Measurements from ENCODE around the gene FXYD3. TPM values are rescaled to one million over a fixed set of nuclear protein-coding genes. Genes with fewer than 3 reads are reported as not detected.
A peak's percentile ranks its signal among the peaks of the same experiment; 100 is the strongest.

Gene FXYD3
- total and polyA plus RNA-seq, 2 donors: 62.3 to 170 TPM

DNA sequence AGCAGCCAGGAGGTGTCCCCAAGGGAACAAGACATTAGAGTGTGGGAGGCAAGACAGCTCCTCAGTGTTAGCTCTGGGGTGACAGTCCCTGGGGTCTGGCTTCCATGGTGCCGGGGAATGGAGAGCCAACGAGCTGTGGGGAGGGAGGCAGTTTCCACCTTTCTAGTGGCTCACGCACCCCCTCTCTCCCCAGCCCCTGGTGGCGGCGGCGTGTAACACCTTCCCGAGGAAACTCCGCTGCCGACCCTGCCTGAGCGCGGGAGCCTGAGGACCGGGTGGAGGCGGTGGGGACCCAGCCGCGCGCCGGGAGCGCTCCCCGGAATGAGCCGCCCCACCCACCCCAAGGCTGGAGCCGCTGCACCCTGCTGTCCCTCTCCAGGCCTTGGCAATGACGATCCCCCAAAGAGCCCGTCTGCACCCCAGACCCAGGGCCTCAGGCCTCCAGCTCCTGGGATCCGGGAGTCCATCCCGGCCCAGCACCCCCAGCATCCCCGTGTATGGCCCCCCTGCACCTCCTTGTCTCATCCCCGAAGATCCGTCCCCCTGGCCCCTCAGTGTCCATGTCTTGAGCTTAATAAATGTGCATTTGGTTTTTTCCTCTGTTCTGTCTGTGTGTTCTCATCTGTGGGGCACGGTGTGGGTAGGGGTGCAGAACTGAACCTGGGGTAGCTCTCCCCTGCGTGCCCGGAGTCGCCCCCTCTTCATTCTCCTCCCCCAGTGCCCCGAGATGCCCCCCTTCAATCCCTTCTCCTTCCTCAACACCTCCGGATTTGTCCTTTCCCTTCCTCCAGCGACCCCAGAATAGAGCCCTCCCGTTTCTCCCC lies 38.3 kb downstream of the FXYD3 start:
- peak overlapping the region; percentile 49 for H3K27ac ChIP-seq (ENCODE audit: low read depth)
- WGBS: under 1% methylated on average over 36 of the region's 36 CpGs
- H3K36me3 ChIP-seq (ENCODE audit: insufficient read depth): no peaks in the 10 kb centered on the region
- H3K4me1 ChIP-seq (ENCODE audit: insufficient read depth): no peaks in the 10 kb centered on the region
- DNase-seq (ENCODE audit: extremely low spot score): no peak
- H3K4me3 ChIP-seq (ENCODE audit: low read depth, low read length): peak overlapping the region; percentile 61

DNA sequence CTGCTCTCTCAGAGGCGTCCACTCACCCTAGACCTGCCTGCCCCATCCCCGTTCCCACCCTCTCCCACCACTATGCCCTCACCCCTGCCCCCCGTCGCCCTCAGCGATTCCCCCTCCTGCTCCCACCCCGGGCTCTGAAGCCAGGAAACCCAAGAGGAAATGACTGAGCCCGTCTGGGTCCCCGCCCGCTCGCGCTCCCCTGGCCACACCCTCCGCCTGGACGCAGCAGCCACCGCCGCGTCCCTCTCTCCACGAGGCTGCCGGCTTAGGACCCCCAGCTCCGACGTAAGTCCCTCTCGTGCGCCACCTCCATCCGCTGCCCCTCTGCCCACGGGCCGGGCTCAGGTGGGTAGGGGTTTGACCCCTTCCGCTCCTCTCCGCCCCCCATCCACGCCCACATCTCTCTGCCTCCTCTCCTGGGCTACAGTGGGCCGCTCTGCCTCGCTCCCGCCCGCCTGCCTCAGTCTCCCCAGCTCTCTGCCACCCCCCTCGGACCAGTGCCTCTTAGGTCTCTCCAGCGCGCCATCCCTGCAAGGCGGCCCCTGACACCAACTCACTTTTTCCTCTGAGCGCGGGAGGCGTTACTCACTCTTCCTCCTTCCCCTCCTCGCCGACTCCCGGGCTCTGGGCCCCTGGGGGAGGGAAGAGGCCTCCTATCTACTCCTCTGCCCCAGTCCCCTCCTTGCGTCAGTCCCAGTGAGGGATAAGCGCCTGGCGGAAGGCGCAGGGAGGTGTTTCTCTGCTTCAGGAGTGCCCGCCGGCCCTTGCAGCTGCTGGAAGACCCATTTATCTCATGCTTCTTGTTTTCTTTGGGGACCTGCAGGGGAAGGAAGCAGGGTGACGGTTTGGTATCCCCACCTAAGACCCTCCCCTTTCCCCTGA lies 39.1 kb downstream of the FXYD3 start, which contains the start of gene FXYD5:
FXYD5 (plus strand) TSS at position 211 of the 882 bp plus-strand sequence. CDS start 816 bp downstream, outside the sequence.
- no peak for DNase-seq (ENCODE audit: extremely low spot score)
- Histone ChIP-seq H3K36me3 (ENCODE audit: insufficient read depth) (no peaks in the 10 kb centered on the region), H3K27ac (ENCODE audit: low read depth) (peak within 1 kb of the TSS; percentile 74), H3K4me1 (ENCODE audit: insufficient read depth) (no peaks in the 10 kb centered on the region), H3K4me3 (ENCODE audit: low read depth, low read length) (peak within 1 kb of the TSS; percentile 61)
- WGBS: 1% methylated on average over 49 of the region's 49 CpGs

DNA sequence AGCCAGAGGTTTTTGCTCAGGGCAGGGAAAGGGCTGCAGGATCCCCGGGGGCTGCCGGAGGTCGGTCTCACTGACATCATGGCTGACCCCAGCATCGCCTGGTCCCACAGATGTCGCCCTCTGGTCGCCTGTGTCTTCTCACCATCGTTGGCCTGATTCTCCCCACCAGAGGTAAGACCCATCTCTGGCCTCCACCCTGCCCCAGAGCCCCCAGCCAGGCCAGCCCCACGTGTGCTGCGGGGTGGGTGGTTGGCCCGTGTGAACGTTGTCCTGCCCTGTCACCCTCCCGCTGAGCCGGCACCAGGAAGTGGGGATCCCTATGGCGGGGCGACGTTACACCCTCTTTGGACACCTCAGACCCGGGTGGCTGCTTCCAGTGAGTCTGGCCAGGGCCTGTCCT lies 39.8 kb downstream of the FXYD3 start:
- Histone ChIP-seq H3K4me1 (ENCODE audit: insufficient read depth) (no peaks in the 10 kb centered on the region), H3K27ac (ENCODE audit: low read depth) (no peak overlapping the region), H3K4me3 (ENCODE audit: low read depth, low read length) (peak overlapping the region; percentile 61), H3K36me3 (ENCODE audit: insufficient read depth) (no peaks in the 10 kb centered on the region)
- WGBS: 24% methylated on average over 17 of the region's 17 CpGs
- DNase-seq (ENCODE audit: extremely low spot score): no peak

DNA sequence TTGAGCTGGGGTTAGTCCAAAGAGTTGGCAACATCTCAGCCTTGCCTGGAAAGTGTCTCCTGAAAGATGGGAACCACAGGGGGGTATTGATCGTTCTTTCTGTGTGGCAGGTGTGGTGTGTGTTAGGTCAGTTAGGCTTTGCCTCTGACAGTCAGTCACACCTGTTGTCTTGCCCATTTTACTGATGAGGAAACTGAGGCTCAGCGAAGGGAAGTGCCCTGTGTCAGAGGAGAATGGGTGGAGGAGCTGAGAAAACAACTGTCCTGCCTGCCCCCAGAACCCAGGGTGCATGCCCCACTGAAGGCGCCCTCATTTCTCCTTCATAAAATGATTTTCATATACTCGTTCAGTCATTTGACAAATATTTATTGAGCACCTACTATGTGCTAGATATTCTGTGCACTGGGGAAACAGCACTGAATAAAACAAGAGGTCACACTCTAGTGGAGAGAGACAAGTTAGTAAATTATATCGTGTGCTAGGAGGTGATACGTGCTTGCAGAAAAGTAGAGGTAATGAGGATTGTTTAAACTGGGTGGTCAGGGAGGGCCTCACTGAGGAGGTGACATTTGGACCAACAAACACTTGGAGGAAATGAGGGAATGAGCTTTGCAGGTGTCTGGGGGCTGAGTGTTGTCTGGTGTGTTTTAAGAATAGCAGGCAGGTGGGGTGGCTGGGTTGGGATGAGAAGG lies 40.5 kb downstream of the FXYD3 start:
- H3K4me3 ChIP-seq (ENCODE audit: low read depth, low read length): peak overlapping the region; percentile 61
- no peaks in the 10 kb centered on the region for H3K36me3 ChIP-seq (ENCODE audit: insufficient read depth)
- WGBS: 91% methylated on average over 6 of the region's 6 CpGs
- H3K27ac ChIP-seq (ENCODE audit: low read depth): no peak overlapping the region
- DNase-seq (ENCODE audit: extremely low spot score): no peak
- no peaks in the 10 kb centered on the region for H3K4me1 ChIP-seq (ENCODE audit: insufficient read depth)

DNA sequence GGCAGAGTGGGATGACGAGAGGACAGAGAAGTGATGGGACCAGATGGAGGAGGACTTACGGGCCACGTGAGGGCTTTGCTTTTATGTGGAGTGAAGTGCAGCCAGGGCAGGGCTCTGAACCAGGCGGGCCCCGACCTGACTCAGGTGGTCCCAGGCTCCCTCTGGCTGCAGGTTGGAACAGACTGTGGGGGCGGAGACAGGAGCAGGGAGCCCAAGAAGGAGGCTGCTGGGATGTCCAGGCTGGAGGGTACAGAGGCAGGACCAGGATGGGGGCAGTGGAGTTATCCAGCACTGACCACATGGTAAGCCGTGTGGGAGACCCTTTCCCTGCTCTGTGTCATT lies 41.0 kb downstream of the FXYD3 start:
- H3K4me3 ChIP-seq (ENCODE audit: low read depth, low read length): no peak overlapping the region
- no peaks in the 10 kb centered on the region for H3K36me3 ChIP-seq (ENCODE audit: insufficient read depth)
- WGBS: 85% methylated on average over 7 of the region's 7 CpGs
- H3K4me1 ChIP-seq (ENCODE audit: insufficient read depth): no peaks in the 10 kb centered on the region
- no peak overlapping the region for H3K27ac ChIP-seq (ENCODE audit: low read depth)
- no peak for DNase-seq (ENCODE audit: extremely low spot score)

DNA sequence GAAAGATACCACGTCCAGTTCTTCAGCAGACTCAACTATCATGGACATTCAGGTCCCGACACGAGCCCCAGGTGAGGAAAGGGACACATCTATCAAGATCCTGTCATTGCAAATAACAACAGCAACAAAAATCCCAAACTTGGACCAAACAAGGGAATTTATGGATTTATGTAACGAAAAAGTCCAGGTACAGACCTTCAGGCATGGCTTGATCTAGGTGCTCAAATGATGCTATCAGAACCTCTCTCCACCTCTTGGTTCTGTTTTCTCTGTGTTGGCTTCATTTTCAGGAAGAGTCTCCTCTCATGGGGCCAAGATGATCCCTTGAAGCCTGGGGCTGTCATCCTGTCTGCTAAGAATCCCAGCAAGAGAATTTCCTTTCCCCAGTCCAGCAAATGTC lies 41.8 kb downstream of the FXYD3 start:
- Histone ChIP-seq H3K27ac (ENCODE audit: low read depth) (no peak overlapping the region), H3K4me3 (ENCODE audit: low read depth, low read length) (no peak overlapping the region), H3K4me1 (ENCODE audit: insufficient read depth) (no peaks in the 10 kb centered on the region), H3K36me3 (ENCODE audit: insufficient read depth) (no peaks in the 10 kb centered on the region)
- no peak for DNase-seq (ENCODE audit: extremely low spot score)
- WGBS: 98% methylated on average over 4 of the region's 4 CpGs

DNA sequence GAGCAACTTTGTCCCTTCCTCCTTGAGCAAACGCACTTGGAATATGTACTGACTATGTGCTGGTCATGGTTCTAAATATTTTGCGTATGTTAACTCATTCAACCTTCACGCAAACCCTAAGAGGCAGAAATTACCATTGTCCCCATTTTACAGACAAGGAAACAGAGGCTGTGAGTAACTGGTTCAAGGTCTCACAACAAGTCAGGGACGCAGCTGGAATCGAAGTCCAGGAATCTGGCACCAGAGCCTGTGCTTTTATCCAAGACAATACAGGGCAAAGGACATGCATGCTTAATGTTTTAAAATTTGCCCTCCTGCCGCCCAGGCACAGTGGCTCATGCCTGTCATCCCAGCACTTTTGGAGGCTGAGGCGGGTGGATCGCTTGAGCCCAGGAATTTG lies 44.0 kb downstream of the FXYD3 start:
- WGBS: 84% methylated on average over 8 of the region's 8 CpGs
- Histone ChIP-seq H3K27ac (ENCODE audit: low read depth) (no peak overlapping the region), H3K36me3 (ENCODE audit: insufficient read depth) (peaks cover 2% of the 10 kb centered on the region), H3K4me1 (ENCODE audit: insufficient read depth) (no peaks in the 10 kb centered on the region), H3K4me3 (ENCODE audit: low read depth, low read length) (no peak overlapping the region)
- no peak for DNase-seq (ENCODE audit: extremely low spot score)

DNA sequence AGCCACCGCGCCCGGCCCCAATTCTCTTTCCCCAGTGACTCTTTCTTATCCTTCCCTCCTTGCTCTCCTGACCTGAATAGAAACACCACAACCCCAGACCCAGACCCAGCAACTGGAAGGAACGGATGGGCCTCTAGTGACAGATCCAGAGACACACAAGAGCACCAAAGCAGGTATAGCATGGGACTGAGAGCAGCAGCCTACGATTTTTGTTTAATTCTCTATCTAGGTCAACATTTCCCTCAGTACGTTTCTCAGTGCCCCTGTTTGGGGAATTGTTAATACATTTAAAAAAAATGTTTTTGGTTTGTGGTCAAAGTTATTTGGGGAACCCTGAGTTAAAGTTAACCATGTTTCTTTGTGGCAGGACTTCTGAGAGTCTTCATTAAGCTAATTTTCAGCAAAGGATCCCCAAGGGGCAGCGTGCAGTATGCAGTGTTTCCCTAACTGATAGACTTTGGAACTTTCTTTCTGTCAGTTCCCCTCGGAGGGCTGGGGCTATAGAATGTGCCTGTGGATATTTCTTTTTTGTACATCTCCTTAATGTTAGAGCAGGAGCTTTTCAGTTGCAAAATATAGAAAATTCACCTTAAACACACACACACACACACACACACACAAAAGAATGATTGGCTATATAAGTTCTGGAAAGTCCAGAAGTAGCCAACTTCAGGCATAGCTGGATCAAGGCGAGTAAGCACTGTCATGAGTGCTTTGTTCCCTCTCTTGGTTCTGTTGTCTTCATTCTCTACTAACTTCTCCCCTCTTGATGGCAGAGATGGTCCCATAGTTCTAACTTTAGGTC lies 45.2 kb downstream of the FXYD3 start:
- Histone ChIP-seq H3K4me1 (ENCODE audit: insufficient read depth) (no peaks in the 10 kb centered on the region), H3K36me3 (ENCODE audit: insufficient read depth) (peaks cover 2% of the 10 kb centered on the region)
- 87% methylated on average over 9 of the region's 9 CpGs for WGBS

DNA sequence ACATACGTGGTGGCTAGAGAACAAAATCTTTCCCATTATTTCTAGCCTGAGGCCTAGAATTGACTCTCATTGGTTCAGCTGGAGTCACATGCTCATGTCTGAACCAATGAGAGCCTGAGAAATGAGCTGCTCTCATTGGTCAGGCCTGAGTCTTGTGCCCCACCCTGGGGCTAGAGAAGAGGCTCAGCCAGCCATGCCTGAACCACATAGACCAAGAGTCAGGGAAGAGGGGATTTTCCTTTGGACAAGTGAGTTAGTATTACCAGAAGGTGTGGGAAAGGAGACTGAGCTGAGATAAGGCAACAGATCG lies 45.8 kb downstream of the FXYD3 start:
- H3K27ac ChIP-seq (ENCODE audit: low read depth): no peak overlapping the region
- DNase-seq (ENCODE audit: extremely low spot score): no peak
- peaks cover 2% of the 10 kb centered on the region for H3K36me3 ChIP-seq (ENCODE audit: insufficient read depth)
- WGBS: 95% methylated on average over 2 of the region's 2 CpGs
- H3K4me3 ChIP-seq (ENCODE audit: low read depth, low read length): no peak overlapping the region
- no peaks in the 10 kb centered on the region for H3K4me1 ChIP-seq (ENCODE audit: insufficient read depth)

More for the DNA sequence above, 45.2 kb downstream of the FXYD3 start:
- no peak for DNase-seq (ENCODE audit: extremely low spot score)
- no peak overlapping the region for H3K4me3 ChIP-seq (ENCODE audit: low read depth, low read length)
- H3K27ac ChIP-seq (ENCODE audit: low read depth): no peak overlapping the region

DNA sequence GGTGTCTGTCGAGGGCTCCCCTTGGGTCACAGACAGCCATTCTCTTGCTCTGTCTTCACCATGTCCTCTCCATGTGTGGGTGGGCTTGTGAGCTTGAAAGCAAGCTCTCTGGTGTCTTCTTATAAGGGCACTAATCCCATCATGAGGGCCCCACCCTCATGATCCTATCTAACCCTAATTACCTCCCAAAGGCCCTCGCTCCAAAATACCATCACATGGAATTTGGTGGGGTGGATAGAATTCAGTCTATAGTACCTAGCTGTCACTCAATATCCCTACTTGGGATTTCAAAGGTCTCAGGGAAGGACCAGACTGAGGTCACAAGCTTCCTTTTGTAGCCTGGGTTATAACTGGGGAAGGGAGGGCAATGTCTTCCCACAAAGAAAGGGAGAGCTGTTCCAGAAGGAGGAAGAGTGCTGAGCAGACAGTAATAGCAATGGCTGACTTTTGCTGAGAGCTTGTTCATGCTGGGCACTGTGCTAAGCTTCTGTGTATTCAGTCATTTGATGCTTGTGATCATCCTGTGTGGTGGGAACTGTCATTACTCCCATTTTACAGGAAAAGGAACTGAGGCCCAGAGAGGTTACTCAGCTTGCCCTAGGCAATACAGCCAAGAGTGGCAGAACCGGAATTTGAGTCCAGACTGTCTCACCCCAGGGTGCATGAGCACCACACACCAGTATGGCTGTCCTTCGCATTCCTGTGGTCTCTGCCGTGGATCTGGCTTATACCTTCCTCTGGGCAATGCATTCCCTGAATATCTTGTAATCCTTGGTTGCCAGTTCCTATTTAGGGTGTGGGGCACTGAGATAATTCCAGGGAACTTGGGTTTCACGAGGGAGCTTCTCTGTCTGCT lies 47.1 kb downstream of the FXYD3 start:
- WGBS: 89% methylated on average over 6 of the region's 6 CpGs
- DNase-seq (ENCODE audit: extremely low spot score): no peak
- Histone ChIP-seq H3K27ac (ENCODE audit: low read depth) (no peak overlapping the region), H3K36me3 (ENCODE audit: insufficient read depth) (peaks cover 2% of the 10 kb centered on the region), H3K4me3 (ENCODE audit: low read depth, low read length) (no peak overlapping the region), H3K4me1 (ENCODE audit: insufficient read depth) (no peaks in the 10 kb centered on the region)

DNA sequence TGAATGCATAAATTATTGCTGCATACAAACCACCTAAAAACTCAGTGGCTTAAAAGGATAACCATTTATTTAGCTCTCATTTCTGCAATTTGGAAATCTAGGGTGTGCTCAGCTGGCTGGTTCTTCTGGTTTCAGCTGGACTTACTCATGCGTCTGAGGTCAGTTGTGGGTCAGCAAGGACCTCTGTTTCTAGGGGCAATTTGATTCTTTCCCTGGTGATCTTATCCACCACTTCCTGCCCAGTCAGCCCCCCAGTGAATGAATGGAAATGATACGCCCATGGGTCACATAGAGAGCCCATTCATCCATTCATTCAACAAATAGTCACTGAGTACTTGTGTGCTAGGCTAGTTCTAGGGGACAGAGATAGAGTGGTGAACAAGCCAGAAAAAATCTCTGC lies 48.8 kb downstream of the FXYD3 start:
- Histone ChIP-seq H3K4me3 (ENCODE audit: low read depth, low read length) (no peak overlapping the region), H3K27ac (ENCODE audit: low read depth) (no peak overlapping the region), H3K36me3 (ENCODE audit: insufficient read depth) (peaks cover 2% of the 10 kb centered on the region), H3K4me1 (ENCODE audit: insufficient read depth) (no peaks in the 10 kb centered on the region)
- WGBS: 92% methylated on average over 2 of the region's 2 CpGs
- DNase-seq (ENCODE audit: extremely low spot score): no peak

DNA sequence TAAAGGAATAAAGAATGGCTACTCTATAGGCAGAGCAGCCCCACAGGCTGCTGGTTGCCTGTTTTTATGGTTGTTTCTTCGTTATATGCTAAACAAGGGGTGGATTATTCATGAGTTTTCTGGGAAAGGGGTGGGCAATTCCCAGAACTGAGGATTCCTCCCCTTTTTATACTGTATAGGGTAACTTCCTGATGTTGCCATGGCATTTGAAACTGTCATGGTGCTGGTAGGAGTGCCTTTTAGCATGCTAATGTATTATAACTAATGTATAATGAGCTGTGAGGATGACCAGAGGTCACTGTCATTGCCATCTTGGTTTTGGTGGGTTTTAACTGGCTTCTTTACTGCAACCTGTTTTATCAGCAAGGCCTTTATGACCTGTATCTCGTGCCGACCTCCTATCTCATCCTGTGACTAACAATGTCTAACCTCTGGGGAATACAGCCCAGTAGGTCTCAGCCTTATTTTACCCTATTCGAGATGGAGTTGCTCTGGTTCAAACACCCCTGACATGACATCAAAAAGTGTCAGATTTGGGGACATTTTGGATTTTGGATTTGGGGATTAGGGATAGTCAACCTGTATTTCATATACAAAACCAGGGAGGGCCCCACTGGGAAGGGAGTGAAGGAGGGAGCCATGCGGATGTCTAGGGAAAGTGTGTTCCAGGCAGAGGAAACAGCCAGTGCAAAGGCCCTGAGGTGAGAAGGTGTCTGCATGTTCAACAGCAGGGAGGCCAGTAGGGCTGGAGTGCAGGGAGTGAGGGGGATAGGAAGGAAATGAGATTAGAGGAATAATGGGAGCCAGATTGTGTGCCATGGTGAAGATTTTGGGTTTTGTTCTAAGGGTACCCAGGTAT lies 49.8 kb downstream of the FXYD3 start:
- H3K36me3 ChIP-seq (ENCODE audit: insufficient read depth): peaks cover 2% of the 10 kb centered on the region
- WGBS: 75% methylated on average over 5 of the region's 5 CpGs
- no peak for DNase-seq (ENCODE audit: extremely low spot score)
- H3K4me3 ChIP-seq (ENCODE audit: low read depth, low read length): no peak overlapping the region
- H3K4me1 ChIP-seq (ENCODE audit: insufficient read depth): no peaks in the 10 kb centered on the region
- no peak overlapping the region for H3K27ac ChIP-seq (ENCODE audit: low read depth)
